ENCODE results near the gene CREM. TPM values are rescaled to one million over a fixed set of nuclear protein-coding genes. Genes with fewer than 3 reads are reported as not detected.
A peak's percentile ranks its signal among the peaks of the same experiment; 100 is the strongest.

The CREM gene
- total and polyA plus RNA-seq, 2 of the 8 experiments (the other 6 are each of a cell fraction or from before 2014, with no cell fraction given) = 18.7 to 21.9 TPM

GRCh38 chr10:35194906-35195305 lies 68.3 kb downstream of the CREM start:
- H2BK120ac ChIP-seq (replicated peaks; ENCODE audit: low read depth, low read length) = no peak overlapping the region
- CTCF ChIA-PET (ENCODE audit: partially characterized antibody) = interaction anchor here (0.6 to 3.1 kb wide), 20 partner anchors 11 to 325 kb away, joined by 3 to 29 read pairs (median 10); partner anchors contain the start of gene CREM
- H3K27me3 ChIP-seq (replicated peaks in 1 of 4; ENCODE audit: control insufficient read depth in 3 of 4, extremely low read depth in 1 of 4, insufficient read depth in 3 of 4, low read length in 3 of 4) = no peaks in the 10 kb centered on the region
- no peak overlapping the region for H2BK20ac ChIP-seq (ENCODE audit: low read length)
- 91% methylated on average over 1 of the region's 1 CpG; no CpG with 5 or more reads in 1 of the 2 experiments for WGBS, 2 experiments (ENCODE audit: extremely low coverage in 1 of 2, insufficient coverage in 1 of 2, insufficient read length in 1 of 2, insufficient replicate concordance in 2 of 2, low coverage in 1 of 2, low lambda C conversion rate in 2 of 2, missing lambda C conversion rate in 1 of 2)
- peaks cover 0 to 3% of the 10 kb centered on the region in 2 experiments; a peak in 1 of 4 replicates for H3K9me3 ChIP-seq (ENCODE audit: insufficient read depth in 2 of 2, low read depth in 1 of 2, low read length in 1 of 2)
- no peaks in the 10 kb centered on the region for H4K20me1 ChIP-seq (replicated peaks in 1 of 2; ENCODE audit: control insufficient read depth in 1 of 2, insufficient read depth in 2 of 2, low read length in 2 of 2)
- no peak overlapping the region for H4K5ac ChIP-seq (ENCODE audit: insufficient read length, low read depth, low read length)
- no peak overlapping the region for H2BK15ac ChIP-seq (ENCODE audit: low read length)
- no peaks in the 10 kb centered on the region for H3K79me2 ChIP-seq (ENCODE audit: control insufficient read depth in 1 of 2, insufficient read depth in 2 of 2, low read length in 2 of 2)
- no peak overlapping the region for H2BK12ac ChIP-seq (ENCODE audit: low read depth, low read length)
- H3K9ac ChIP-seq (replicated peaks in 1 of 4; ENCODE audit: extremely low read depth in 1 of 4, low read depth in 3 of 4, low read length in 3 of 4) = no peak overlapping the region
- H3K4me1 ChIP-seq (replicated peaks in 1 of 4; ENCODE audit: control insufficient read depth in 3 of 4, insufficient read depth in 4 of 4, low read length in 3 of 4) = peaks cover 0 to 4% (median 2%) of the 10 kb centered on the region in 4 experiments; a peak in 3 of 7 replicates
- H3K4ac ChIP-seq (replicated peaks; ENCODE audit: insufficient read length, low read depth, low read length) = no peak overlapping the region
- H3K56ac ChIP-seq (replicated peaks; ENCODE audit: insufficient read length, low read depth, low read length) = no peak overlapping the region
- H2AK5ac ChIP-seq (ENCODE audit: low read depth, low read length) = no peak overlapping the region
- no peak overlapping the region for H3K23ac ChIP-seq (ENCODE audit: insufficient read length)
- peak overlapping the region in 2 of 4 experiments; percentile 31 to 62; a peak in 2 of 8 replicates for H3K4me3 ChIP-seq (ENCODE audit: extremely low read depth in 1 of 4, insufficient read depth in 2 of 4, low read depth in 3 of 4, low read length in 4 of 4)
- no peak overlapping the region for H4K91ac ChIP-seq (replicated peaks; ENCODE audit: insufficient read length, low read length)
- POLR2A ChIA-PET (ENCODE audit: partially characterized antibody) = interaction anchor here (1.2 to 2.1 kb wide), 2 partner anchors 10 to 67 kb away, joined by 3 to 14 read pairs; no protein-coding TSS in a partner anchor
- no peak overlapping the region for H4K8ac ChIP-seq (ENCODE audit: extremely low read depth, insufficient read depth, low read length)
- peak overlapping the region; percentile 72 to 81 for H3K4me2 ChIP-seq (ENCODE audit: insufficient read depth in 1 of 2, low read depth in 2 of 2, low read length in 2 of 2)
- TF ChIP-seq RBBP5 (IDR thresholded peaks at IDR 0.05; ENCODE audit: borderline replicate concordance, low read depth, low read length) (no peak), CREB1 (IDR thresholded peaks at IDR 0.05) (peak; percentile 69), CBX8 (IDR thresholded peaks at IDR 0.05; ENCODE audit: borderline replicate concordance, low read depth, low read length) (no peak), SAP30 (IDR thresholded peaks at IDR 0.05; ENCODE audit: insufficient read depth, insufficient replicate concordance, low read length) (no peak)
- no peak overlapping the region for H3K18ac ChIP-seq (ENCODE audit: extremely low read depth, low read length)
- H3K14ac ChIP-seq (ENCODE audit: insufficient read length) = no peak overlapping the region
- no peak for DNase-seq (ENCODE audit: low read depth in 1 of 2, low spot score in 2 of 2)
- H2AFZ ChIP-seq (ENCODE audit: low read length) = no peak overlapping the region
- no peaks in the 10 kb centered on the region for H3K79me1 ChIP-seq (ENCODE audit: low read depth, low read length)
- H2BK5ac ChIP-seq (ENCODE audit: low read depth, low read length) = no peak overlapping the region
- no peak for FAIRE-seq
- no peak overlapping the region for H3K27ac ChIP-seq (ENCODE audit: low read depth, low read length)
- H3K23me2 ChIP-seq (ENCODE audit: low read depth, low read length) = peaks cover 2% of the 10 kb centered on the region; the same call in 1 of the 2 replicates
- no peaks in the 10 kb centered on the region for H3K36me3 ChIP-seq (ENCODE audit: control insufficient read depth in 2 of 4, insufficient read depth in 4 of 4, low read length in 3 of 4)
